GM21737 (cell line): Measurements from ENCODE around the gene NECAB2.

Experiments used
- ATAC-seq: cut with Tn5 transposase; IDR thresholded peaks from one replicate; pipeline ENCODE4 v1.9.1; 2021; ENCODE audit warnings: mild to moderate bottlenecking, moderate library complexity; ENCODE audit not compliant: unreplicated experiment

The NECAB2 gene

GRCh38 chr16:83967838-83968305 is at the start of gene NECAB2:
Gene NECAB2, plus strand, starts transcription at chr16:83968244. Its CDS starts 405 bp downstream, at chr16:83968649.
- ATAC-seq: no peak

GRCh38 chr16:83920894-83921491 is 47.1 kb upstream of the NECAB2 start:
- ATAC-seq: no peak

GRCh38 chr16:83923581-83924365 is 44.3 kb upstream of the NECAB2 start:
- ATAC-seq: no peak

GRCh38 chr16:83924686-83925085 is 43.4 kb upstream of the NECAB2 start:
- no peak for ATAC-seq

- no peak for ATAC-seq
These were observed 42.7 kb upstream of the NECAB2 start for GRCh38 chr16:83925095-83925905.

- ATAC-seq: no peak
These were observed 41.9 kb upstream of the NECAB2 start for GRCh38 chr16:83925957-83926725.

- no peak for ATAC-seq
These were observed 41.2 kb upstream of the NECAB2 start for GRCh38 chr16:83926726-83927397.

GRCh38 chr16:83928341-83929055 is 39.5 kb upstream of the NECAB2 start:
- no peak for ATAC-seq

GRCh38 chr16:83929811-83930555 is 38.1 kb upstream of the NECAB2 start:
- no peak for ATAC-seq

- no peak for ATAC-seq
These were observed 37.1 kb upstream of the NECAB2 start for GRCh38 chr16:83930730-83931500.

- no peak for ATAC-seq
These were observed 36.5 kb upstream of the NECAB2 start for GRCh38 chr16:83931556-83931955.

GRCh38 chr16:83932304-83932703 is 35.7 kb upstream of the NECAB2 start:
- ATAC-seq: no peak

GRCh38 chr16:83932955-83933673 is 34.9 kb upstream of the NECAB2 start:
- ATAC-seq: no peak

GRCh38 chr16:83933885-83934683 is 34.0 kb upstream of the NECAB2 start:
- no peak for ATAC-seq

GRCh38 chr16:83934684-83934977 is 33.4 kb upstream of the NECAB2 start:
- no peak for ATAC-seq

- ATAC-seq: no peak
These were observed 32.8 kb upstream of the NECAB2 start for GRCh38 chr16:83935005-83935857.
